Smooth muscle cell (in vitro differentiated cells): ENCODE data around the gene RAB21. TPM values are rescaled to one million over a fixed set of nuclear protein-coding genes. Genes with fewer than 3 reads are reported as not detected.
A peak's percentile ranks its signal among the peaks of the same experiment; 100 is the strongest.

Source experiments
- DNase-seq: peaks from one replicate; lab custom pipeline; 2025; ENCODE audit not compliant: unreplicated experiment; lab: John Stamatoyannopoulos, UW
- H2AFZ ChIP-seq: fragments of 200-600 bp; sonication (generic); 2 replicates; pipeline ENCODE4 v1.6.0; 2016; ENCODE audit warnings: antibody characterized with exemption, low read depth, mild to moderate bottlenecking
- H3F3A ChIP-seq: fragments of 200-600 bp; sonication (generic); 2 replicates; pipeline ENCODE4 v1.6.0; 2017; ENCODE audit warnings: antibody characterized with exemption, low read depth
- H3K27ac ChIP-seq: fragments of 200-600 bp; sonication (generic); 2 replicates; pipeline ENCODE4 v1.5.1; 2016; ENCODE audit warnings: low read depth, mild to moderate bottlenecking
- H3K27me3 ChIP-seq: fragments of 200-600 bp; sonication (generic); 2 replicates; pipeline ENCODE4 v1.6.1; 2016; ENCODE audit warnings: low read depth, mild to moderate bottlenecking
- H3K36me3 ChIP-seq: fragments of 200-600 bp; sonication (generic); 2 replicates; pipeline ENCODE4 v1.5.1; 2016; ENCODE audit warnings: low read depth
- H3K4me1 ChIP-seq: fragments of 200-600 bp; sonication (generic); 2 replicates; pipeline ENCODE4 v1.5.1; 2016; ENCODE audit warnings: low read depth
- H3K4me2 ChIP-seq: fragments of 200-600 bp; sonication (generic); 2 replicates; pipeline ENCODE4 v1.6.0; 2016; ENCODE audit warnings: mild to moderate bottlenecking
- H3K4me3 ChIP-seq: fragments of 200-600 bp; sonication (generic); 2 replicates; pipeline ENCODE4 v1.5.1; 2016; ENCODE audit warnings: mild to moderate bottlenecking
- H3K79me2 ChIP-seq: fragments of 200-600 bp; sonication (generic); 2 replicates; pipeline ENCODE4 v1.6.0; 2016; ENCODE audit warnings: low read depth, mild to moderate bottlenecking
- H3K9ac ChIP-seq: fragments of 200-600 bp; sonication (generic); 2 replicates; pipeline ENCODE4 v1.6.0; 2016; ENCODE audit warnings: low read depth
- H3K9me3 ChIP-seq: fragments of 200-600 bp; sonication (generic); replicated peaks from 2 replicates; pipeline ENCODE4 v1.5.1; 2016; ENCODE audit warnings: low read depth
- H4K20me1 ChIP-seq: fragments of 200-600 bp; sonication (generic); 2 replicates; pipeline ENCODE4 v1.6.0; 2016; ENCODE audit warnings: low read depth
- WGBS: methylation state at CpG from one replicate; pipeline ENCODE4 v1.1.7; 2016; ENCODE audit warnings: low lambda C conversion rate; 5-methylcytosine and 5-hydroxymethylcytosine counted together
- polyA plus RNA-seq: library from polyadenylated mRNA; unstranded; fragments of >200 nt; fragmentation: Nextera tagmentation; extraction: Ambion mirVana; gene quantifications from 2 replicates; pipeline ENCODE4 v1.2.1, GENCODE V29; 2016
- total RNA-seq: library from RNA; depleted of rRNA; stranded (reverse); fragments of >200 nt; gene quantifications from 2 replicates; pipeline ENCODE4 v1.2.3, GENCODE V29; 2014
- TF ChIP-seq, protein P1 (sequence below): fragments of 200-600 bp; sonication (generic); IDR thresholded peaks from 2 replicates; pipeline ENCODE4 v1.5.1; 2017; ENCODE audit warnings: borderline replicate concordance, mild to moderate bottlenecking, antibody characterized with exemption; ENCODE audit not compliant: insufficient read depth, poor library complexity, severe bottlenecking

The RAB21 gene
- total and polyA plus RNA-seq, 2 experiments from 2014 or later: 7.2 to 49.3 TPM

DNA sequence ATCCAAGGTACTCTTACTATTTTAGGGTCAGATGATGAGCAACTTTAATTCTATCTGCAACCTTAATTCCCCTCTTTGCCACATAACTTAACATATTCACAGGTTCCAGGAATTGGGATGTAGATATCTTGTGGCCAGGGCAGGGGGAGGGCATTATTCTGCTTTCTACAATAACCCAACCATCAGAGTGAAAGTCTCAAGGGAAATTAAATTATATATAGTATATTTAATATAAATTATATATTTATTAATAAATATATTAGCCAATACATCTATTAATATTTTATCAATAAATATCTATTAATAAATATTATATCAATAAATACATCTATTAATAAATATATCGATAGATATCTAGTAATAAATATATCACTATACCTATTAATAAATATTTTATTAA, 11.7 kb upstream of the RAB21 start:
- TF ChIP-seq, protein P1, sequence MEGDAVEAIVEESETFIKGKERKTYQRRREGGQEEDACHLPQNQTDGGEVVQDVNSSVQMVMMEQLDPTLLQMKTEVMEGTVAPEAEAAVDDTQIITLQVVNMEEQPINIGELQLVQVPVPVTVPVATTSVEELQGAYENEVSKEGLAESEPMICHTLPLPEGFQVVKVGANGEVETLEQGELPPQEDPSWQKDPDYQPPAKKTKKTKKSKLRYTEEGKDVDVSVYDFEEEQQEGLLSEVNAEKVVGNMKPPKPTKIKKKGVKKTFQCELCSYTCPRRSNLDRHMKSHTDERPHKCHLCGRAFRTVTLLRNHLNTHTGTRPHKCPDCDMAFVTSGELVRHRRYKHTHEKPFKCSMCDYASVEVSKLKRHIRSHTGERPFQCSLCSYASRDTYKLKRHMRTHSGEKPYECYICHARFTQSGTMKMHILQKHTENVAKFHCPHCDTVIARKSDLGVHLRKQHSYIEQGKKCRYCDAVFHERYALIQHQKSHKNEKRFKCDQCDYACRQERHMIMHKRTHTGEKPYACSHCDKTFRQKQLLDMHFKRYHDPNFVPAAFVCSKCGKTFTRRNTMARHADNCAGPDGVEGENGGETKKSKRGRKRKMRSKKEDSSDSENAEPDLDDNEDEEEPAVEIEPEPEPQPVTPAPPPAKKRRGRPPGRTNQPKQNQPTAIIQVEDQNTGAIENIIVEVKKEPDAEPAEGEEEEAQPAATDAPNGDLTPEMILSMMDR: no peak
- DNase-seq: no peak
- Histone ChIP-seq H3K79me2 (no peaks in the 10 kb centered on the region), H3K4me2 (no peak overlapping the region), H3F3A (no peaks in the 10 kb centered on the region), H3K4me1 (no peaks in the 10 kb centered on the region), H2AFZ (no peak overlapping the region), H3K4me3 (no peak overlapping the region), H3K9ac (no peak overlapping the region), H3K27ac (no peak overlapping the region), H3K27me3 (no peaks in the 10 kb centered on the region), H3K9me3 (no peaks in the 10 kb centered on the region), H4K20me1 (no peaks in the 10 kb centered on the region), H3K36me3 (no peaks in the 10 kb centered on the region)
- 0% methylated on average over 1 of the region's 1 CpG for whole genome bisulfite sequencing

DNA sequence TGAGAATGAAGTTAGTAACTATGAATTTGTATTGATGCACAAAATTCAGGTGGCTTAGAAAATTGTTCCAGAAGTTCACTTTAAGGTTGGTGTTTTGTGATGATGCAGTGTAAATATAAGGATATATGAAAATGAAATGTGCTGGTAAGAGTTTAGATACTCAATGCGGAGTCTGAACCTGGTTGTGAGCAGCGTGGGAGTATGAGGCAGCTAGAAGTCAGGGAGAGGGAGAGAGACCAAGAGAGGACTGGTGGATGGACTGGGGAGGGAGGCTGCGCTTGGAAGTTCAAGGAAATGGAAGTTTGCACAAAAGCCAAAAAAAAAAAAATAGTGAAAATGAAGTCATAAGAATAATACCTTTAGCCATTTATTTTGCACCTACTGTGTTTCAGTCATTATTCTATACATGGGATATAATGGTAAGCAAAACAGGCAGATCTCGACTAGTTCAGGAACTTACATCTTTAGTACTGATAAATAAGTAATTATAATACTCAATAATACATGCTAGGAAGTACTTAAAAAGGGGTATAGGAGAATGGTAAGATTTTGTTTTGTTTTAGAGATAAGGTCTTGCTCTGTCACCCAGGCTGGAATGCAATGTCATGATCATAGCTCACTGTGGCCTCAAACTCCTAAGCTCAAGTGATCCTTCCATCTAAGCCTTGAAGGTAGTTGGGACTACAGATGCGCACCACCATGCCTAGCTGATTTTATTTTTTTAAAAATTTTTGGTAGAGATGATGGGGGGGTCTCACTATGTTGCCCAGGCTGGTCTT, 10.0 kb upstream of the RAB21 start:
- H3K27me3 ChIP-seq: peaks cover 10% of the 10 kb centered on the region
- H3K9me3 ChIP-seq: no peaks in the 10 kb centered on the region
- no peak overlapping the region for H3K27ac ChIP-seq
- no peaks in the 10 kb centered on the region for H4K20me1 ChIP-seq
- H3F3A ChIP-seq: no peaks in the 10 kb centered on the region
- no peaks in the 10 kb centered on the region for H3K79me2 ChIP-seq
- H3K4me2 ChIP-seq: no peak overlapping the region
- no peaks in the 10 kb centered on the region for H3K36me3 ChIP-seq
- no peak overlapping the region for H3K9ac ChIP-seq
- TF ChIP-seq, protein P1: no peak
- no peaks in the 10 kb centered on the region for H3K4me1 ChIP-seq
- no peak overlapping the region for H3K4me3 ChIP-seq
- DNase-seq: no peak
- 94% methylated on average over 5 of the region's 5 CpGs for WGBS
- peak overlapping the region; percentile 63 for H2AFZ ChIP-seq

DNA sequence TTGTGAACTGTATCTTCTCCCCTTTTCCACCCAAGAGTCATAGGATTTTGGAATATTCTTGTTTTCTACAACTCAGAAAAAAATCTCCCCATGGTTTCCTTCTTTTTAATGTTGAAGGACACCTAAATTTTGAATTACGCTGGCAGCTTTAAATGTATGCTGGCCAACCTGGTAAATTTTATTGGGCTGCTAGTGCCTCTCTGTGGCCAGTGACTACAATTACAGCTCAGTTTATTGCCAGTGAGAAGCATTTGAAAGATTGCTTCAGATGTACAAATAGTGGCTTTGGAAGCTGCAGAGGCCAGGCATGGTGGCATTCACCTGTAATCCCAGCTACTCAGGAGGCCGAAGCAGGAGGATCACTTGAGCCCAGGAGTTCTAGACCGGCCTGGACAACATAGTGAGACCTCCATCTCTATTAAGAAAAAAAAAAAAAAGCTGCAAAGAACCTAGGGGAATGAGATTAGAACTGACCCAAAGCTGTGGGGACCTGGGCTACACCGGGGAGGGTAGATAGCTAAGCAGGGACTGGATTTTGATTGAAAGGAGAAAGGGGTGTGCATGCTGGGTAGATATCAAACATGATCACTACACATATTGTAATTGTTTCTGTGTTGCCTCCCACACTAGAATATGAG, 7.6 kb upstream of the RAB21 start:
- H3K9me3 ChIP-seq: no peaks in the 10 kb centered on the region

More for the DNA sequence above, 7.6 kb upstream of the RAB21 start:
- H2AFZ ChIP-seq: no peak overlapping the region
- no peaks in the 10 kb centered on the region for H3K36me3 ChIP-seq
- no peaks in the 10 kb centered on the region for H3K79me2 ChIP-seq
- no peaks in the 10 kb centered on the region for H3F3A ChIP-seq
- TF ChIP-seq, protein P1: peak; percentile 66
- H3K4me1 ChIP-seq: no peaks in the 10 kb centered on the region
- H3K9ac ChIP-seq: no peak overlapping the region
- no peak for DNase-seq
- no peak overlapping the region for H3K4me2 ChIP-seq
- no peak overlapping the region for H3K27ac ChIP-seq
- H3K4me3 ChIP-seq: no peak overlapping the region
- H3K27me3 ChIP-seq: peaks cover 10% of the 10 kb centered on the region
- no peaks in the 10 kb centered on the region for H4K20me1 ChIP-seq
- WGBS: 42% methylated on average over 4 of the region's 4 CpGs
